Activated CD4-positive, alpha-beta T cell treated with anti-CD3 and anti-CD28 coated beads, Interleukin-2, amount 50 U/mL, for 1 hour (primary cell): ENCODE data around the gene NFKB2.

Source experiments
- DNase-seq: peaks from one replicate; pipeline ENCODE4 v3.0.0-alpha.2; 2020

Gene NFKB2

DNA sequence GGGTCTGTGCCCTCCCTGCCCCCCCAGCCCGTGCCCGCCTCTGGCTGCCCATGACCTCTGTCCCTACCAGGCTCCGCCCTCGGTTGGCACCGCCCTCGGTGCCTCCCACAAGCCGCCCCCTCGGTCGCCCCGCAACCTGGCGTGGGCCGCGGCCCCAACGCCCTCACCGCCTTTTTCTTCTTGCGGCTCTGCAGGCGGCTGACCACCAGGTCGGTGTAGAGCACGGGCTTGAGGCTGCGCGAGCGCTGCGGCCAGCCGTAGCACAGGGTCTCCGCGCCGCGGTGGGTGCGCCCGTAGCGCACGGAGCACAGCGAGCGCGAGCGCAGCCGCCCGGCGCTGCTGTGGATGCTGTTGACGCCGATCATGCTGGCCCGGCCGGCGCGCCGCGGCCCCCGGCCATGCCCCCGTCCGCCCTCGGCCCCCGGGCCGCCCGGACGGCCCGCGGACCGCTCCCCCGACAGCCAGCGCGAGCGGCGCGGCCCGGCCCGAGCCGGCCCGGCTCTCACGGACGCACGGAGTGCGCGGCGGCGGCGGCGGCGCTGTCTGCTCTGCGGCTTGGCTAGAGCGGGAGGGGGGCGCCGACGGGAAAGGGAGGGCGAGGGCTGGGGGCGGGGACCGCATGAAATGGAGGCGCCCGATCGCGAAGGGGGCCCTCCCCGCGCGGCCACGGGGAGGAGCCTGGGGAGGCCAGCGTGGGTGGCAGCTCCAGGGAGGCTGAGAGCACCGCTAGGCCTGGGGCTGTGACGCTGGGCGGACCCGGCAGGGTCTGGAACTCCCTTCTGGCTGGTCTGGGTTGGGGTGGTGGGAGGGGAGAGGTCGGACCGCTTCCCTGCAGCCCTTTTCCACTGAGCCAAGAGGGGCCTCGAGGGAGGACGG, 13.5 kb downstream of the NFKB2 start:
- DNase-seq: peak; percentile 72

DNA sequence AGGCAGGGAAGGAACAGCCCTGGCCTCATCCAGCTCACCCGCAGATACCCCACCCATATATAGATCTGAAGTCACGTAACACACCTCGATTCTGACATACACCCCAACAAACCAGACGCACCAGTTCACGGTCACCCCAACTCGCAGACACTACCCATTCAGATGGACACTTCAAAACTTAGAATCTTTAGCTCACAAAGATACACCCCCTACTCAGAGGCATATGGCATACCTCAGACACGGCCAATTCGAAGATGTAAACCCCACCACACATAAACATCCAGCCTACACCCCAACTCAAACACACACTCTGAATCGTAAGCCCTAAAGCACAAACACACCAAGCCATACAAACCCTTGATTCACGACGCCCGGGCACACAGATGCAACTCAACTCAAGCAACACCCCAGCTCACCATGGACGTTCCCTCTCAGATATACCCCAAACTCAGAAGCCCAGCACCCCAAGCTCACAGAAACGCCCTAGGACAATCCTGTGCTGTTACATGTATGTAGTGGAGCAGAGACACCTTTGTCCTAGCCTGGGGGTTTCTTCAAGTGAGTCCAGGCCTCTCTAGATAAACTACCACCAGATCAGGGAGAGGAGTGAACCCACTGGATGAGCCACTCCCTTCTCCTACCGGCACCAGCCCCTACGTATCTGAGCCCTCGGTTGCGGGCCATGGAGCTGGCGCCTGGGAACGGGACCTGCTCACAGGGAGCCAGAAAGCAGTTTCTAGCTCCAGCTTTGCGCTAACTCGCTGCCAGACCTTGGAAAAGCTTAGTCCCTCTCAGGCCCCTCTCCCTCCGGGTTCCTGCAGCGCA, 14.3 kb downstream of the NFKB2 start:
- no peak for DNase-seq

DNA sequence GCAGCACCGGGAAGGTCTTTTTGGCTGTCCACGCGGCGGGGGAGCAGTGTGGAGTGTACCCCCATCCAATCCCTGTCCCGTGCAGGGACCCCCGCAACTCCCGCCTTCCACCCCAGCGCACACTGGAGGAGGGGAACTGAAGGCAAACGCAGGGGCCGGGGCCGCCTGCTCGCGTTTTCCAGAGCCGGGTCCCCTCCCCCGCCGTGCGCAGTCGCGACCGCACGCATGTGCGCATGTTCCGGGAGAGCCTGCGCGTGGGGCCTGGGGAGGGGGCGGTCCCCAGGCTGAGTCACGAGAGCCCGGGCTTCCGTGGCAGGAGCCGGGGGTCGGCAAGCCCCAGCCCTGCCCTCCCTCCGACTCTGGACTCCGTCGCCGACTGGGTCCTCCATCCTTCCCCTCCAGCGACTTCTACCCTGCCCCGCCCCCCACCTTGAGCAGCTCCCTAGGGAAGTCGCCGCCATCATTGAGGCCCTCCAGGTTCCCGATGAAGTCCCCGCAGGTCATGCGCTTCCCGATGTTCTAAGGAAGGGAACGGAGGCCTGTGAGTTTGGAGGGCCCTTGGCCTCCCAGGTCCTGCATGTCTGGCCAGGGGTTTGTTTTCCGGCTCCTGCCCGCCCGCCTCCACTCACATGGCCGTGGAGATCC, 15.0 kb downstream of the NFKB2 start:
- DNase-seq: peak; percentile 55

DNA sequence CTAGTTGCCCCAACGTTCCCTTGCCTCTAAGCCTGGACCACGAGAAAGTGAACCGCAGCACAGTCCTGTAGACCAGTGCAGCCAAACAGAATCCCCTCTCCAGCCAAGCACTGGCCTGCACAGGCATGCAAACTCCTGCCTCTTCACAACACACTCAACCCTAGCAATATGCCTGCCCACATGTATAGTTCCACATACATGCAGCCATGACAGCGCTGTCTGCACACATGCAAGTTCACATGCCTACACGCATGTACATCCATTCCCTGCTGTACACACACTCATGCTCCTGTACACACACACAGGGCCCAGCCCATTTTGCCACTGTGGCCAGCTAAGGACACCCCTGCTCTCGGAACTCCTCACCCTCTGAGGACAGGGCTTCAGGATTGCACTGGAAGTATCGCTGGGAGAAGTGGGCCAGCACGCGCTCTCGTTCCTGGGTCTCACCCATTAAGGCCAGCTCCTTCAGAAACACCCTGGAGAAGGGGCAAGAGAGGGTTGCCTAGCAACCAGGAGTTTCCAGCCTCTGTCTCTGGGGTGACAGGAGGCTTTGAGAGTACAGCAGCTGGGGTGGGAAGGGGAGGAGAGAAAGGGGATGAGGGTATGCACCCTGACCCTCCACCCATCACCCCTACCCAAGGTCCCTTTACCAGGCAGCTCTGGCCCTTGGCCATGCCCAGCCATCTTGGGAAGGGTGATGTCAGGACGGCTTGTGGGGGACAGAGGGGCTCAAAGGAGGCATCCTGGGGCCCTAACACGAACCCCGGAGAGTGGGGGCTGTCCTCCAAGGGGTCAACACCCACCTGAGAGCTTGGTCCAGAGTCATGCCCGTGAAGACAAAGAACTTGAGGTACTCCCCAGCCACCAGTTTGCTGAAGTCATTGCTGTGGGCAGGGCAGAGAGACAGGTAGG, 16.1 kb downstream of the NFKB2 start:
- DNase-seq: no peak

DNA sequence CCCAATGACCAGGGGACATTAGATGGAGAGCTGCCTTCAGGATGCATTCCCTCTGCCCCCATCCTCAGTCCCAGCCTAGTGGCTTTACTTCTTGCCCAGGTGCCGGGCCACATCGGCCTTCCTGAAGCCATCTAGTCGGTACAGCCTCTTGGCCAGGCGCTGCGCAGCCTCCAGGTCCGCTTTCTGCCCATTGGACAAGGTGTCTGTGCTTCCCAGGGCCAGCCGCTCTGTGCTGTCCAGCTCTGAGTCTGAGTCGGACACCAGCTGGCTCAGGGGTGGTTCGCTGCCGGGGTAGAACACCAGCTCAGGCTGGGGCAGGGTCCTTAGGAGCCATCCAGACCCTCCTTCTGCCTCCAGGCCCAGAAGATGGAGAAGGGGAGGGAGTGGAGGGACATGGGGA, 16.8 kb downstream of the NFKB2 start:
- DNase-seq: no peak

DNA sequence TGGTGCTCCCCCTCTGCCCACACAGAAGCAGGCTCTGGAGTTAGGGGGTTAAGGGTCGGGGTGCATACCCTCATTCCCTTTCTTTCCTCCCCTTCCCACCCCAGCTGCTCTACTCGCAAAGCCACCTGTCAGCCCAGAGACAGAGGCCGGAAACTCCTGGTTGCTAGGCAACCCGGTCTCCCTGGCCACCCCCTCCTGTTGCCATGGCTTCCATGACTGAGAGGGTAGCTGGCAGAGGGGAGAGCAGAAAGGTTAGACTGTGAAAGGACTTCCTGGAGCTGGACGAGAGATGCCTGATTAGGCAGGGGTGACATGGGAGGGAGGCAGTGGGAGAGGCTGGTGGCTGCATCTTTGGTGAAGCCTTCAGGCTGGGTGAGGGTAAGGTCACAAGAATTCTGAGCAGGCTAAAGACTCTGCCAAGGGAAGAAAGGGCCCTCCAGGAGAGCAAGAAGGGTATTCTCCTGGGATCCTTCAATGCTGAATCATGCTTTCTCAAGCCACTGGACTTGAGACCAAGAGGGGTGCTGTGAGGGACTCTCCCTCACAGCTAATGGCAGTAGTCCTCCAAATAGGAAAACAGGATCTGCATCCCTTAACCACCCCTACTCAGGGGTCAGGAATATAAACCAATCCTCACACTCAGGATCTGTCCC, 17.7 kb downstream of the NFKB2 start:
- no peak for DNase-seq

DNA sequence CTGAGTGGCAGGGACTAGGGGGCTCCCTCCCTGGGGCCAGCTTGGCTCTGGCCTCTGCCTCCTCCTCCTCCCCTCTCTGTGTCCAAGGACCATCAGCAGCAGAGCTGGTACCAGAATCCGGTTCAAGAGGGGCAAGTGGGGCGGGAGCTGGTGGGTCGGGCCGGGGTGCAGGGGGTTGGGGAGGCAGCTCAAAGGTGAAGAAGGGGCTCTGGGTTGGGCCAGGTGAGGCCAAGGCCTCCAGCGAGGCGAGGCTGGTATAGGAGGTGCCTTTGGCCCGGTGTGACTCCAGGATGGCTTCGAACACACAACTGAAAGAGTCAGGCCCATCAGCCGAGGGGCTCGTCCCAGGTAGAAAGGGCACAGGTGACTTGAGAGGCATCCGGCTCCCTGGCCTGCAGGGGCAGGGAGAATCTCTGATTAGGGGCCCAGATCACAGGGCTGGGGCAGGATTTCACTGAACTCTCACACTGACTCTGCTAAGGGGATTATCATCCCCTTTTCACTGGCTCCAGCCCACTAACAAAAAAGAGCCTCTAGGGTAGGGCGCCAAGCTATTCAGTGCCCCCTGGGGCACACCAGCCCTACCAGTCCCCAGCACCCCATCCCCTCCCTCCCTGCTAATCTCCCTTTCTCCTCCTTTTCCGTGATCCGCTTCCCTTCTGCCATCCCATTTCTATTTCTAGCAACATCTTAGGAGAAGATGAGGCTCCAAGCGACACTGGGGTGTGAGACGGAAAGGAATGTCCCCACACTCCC, 18.5 kb downstream of the NFKB2 start:
- no peak for DNase-seq

DNA sequence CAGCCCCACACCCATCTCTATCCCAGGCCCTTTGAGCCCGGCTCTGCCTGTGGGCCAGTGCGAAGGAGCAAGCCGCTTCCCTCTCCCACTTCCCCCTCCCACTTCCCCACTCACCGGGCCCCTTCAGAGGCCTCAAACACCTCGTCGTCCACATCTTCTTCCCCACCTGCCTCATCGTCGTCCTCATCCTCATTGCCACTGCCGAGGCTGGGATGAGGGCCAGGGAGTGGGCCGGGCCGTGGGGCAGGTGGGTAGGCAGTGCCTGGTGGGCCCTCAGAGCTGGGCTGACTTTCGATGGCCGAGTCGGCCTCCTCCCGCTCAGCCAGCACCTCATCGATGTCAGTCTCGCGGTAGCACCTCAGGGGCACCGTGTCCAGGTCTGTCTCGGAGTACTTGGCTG, 19.2 kb downstream of the NFKB2 start:
- no peak for DNase-seq

DNA sequence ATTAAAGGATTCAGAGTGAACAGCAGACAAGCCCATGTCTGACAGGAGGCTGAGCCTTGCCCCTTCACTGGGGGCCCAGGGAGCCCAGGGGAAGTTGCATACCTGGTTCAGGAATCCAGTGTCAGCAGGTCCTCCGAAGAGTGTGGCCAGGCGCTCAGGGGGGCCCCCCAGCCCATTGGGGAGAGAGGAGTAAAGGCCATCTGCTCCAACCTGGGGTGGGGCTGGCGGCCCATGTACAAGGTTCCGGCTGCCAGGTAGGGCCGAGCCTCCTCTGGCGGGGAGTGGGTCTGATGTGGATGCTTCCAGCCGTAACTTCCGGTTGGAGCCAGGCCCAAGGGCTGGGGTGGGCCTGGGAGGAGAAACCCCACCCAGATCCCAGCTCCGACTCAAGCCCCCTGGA, 20.8 kb downstream of the NFKB2 start:
- DNase-seq: no peak

DNA sequence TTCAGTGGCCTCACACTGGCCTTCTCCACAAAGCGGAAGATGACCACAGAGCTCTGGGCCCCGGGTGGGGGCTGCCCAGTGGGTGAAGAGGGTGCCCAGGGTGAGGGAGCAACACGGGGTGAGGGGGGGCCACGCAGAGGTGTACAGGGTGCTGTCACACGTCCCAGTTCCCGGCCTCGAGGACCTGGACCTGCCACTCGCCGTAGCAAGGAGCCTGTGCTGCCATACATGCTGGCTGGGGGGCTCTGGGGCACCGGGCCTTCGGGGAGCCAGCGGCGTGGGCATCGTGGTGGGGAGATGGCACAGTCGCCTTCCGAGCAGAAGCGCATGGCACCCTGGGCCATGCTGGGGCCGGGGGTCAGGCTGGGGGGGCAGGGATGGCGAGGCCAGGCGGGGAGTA, 21.2 kb downstream of the NFKB2 start:
- DNase-seq: no peak

DNA sequence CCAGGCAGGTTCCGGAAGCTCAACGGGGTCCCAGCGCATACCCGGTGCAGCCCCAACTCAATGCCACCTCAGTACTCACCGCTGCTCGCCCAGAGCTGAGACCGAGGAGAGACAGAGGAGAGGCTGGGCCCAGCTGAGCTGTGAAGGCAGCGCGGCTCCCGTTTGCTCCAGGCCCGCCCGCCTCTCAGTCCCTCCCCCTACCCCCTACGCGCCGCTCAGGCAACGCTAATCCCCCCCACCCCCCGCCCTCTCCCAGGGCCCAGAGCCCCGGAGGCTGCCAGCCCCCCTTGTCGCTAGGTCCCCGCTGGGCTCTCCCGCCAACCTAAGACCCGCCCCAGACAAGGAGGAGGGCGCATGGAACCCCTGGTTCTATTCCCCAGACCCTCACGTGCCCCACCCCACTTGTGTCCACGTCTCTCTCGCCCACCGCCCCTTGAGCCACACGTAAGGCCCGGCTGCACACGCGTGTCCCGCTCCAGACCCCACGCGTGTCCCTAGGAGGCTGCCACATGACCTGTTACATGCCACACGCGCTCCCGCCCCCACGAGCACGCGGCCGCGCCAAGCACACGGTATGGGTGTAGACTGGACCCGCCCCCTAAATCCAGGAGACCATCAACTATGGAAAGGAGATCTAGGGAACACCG, 23.2 kb downstream of the NFKB2 start, which contains the start of gene PSD:
Gene PSD (minus strand): TSS at position 164 of the 647 bp plus-strand sequence. CDS start 1,747 bp downstream, outside the sequence.
- no peak for DNase-seq

DNA sequence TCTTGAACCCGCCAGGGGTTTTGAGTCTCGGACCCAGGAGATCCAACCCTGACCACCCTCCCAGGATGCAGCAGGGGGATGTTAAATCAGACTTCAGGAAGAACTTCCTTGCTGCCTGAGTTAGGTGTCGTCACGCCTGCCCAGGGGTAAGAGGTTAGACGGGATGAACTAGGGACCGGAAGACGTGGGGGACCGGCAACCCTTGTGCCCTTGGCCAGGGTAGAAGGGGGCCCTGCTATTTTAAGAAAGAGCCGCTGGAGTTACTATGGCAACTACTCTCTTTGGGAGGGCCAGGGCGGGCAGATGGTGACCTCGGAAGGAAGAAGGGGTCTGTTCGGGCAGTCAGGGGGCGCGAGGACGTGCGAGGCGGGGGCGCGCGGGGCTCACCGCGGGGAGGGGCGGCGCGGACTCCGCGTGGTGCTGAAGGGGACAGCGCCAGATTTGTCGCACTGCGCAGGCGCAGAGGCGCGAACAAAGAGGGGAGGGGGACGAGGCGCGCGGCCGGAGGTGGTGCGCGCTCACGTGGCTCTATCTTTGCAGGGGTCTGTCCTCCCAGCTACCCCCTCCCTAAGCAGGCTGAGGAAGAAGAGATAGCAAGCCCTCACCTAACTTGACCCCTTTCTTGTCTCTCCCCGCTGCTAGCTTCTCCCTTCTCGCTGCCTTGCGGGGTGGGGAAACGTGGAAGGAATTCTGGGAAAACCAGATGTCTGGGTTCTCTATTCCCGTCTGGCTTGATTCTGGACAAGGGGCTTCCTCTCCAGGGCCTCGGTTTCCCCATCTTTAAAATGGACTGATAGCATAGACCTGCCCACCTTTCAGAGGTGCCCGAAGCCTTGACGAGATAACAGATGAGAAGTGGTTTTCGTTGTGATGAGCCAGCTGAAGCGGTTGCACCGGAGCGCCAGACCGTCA, 24.0 kb downstream of the NFKB2 start:
- peak; percentile 67 for DNase-seq

DNA sequence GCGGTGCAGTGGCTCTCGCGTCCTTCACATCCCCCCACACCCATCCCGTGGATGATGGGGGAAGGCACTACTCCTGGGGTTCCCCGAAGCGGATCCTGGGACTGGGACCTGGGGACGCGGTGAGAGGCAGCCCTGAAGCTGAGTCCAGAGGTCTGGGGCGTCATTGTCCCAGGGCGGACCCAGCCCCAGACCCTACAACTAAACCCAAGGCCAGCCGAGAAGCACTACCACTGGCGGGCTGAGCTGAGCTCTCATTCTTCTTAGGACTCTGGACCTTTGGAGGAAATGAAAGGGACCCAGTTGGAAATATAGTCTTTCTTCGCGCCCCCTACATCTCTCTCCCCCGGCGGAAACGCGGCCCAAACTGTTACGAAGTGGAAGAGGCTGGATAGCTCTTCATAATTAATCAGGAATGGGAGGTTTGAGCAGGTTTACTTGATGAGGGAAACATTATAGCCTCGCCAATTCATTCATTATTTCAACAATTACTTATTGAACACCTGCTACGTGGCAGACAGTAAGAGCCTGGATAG, 24.7 kb downstream of the NFKB2 start:
- DNase-seq: no peak

DNA sequence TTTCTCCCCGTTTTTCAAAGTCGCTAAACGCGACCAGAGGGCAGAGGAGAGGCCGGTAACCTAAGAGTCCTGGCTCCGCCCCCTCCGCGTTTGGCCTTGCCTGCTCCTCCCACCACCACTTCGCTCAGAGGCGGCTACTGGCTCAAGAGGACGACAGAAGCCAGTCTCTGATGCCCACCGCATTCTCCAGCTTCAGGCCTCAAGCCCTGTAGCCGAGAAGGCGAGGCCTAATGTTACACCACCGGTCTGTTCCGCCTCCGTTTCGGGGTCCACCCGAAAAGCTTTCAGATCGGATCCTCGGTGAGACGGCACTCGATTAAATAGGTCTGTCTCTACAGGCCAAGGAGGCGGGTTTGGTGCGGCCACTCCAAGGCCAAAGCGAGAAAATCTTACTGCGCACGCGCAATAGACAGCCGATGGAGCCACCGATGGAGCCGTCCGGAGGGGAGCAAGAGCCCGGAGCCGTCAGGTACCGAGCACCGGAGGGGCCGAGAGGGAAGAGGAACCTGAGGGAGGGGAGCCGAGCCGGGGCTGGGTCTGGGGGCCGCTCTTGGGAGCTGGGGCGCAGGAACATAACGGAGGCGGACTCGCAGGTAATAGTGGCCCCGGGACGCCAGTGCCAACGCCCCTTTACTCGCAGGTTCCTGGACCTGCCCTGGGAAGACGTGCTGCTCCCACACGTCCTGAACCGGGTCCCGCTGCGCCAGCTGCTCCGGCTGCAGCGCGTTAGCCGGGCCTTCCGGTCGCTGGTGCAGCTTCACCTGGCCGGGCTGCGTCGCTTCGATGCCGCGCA, 25.4 kb downstream of the NFKB2 start, which contains the start of gene FBXL15:
Gene FBXL15 (plus strand): TSS at position 123 of the 793 bp plus-strand sequence. CDS start 294 bp downstream, at position 417.
- peak; percentile 93 for DNase-seq

DNA sequence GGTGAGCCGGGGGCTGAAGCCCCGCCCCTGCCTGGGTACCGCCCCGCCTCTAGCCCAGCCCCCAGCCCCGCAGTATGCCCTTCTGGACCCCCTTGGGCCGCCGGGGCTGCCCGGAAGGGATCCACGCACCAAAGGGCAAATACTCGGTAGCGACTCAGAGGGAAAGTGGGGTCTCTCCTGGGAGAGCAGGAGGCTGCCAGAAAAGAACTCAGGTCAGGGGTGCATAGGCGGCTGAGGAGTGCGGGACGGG, 25.9 kb downstream of the NFKB2 start:
- DNase-seq: no peak

DNA sequence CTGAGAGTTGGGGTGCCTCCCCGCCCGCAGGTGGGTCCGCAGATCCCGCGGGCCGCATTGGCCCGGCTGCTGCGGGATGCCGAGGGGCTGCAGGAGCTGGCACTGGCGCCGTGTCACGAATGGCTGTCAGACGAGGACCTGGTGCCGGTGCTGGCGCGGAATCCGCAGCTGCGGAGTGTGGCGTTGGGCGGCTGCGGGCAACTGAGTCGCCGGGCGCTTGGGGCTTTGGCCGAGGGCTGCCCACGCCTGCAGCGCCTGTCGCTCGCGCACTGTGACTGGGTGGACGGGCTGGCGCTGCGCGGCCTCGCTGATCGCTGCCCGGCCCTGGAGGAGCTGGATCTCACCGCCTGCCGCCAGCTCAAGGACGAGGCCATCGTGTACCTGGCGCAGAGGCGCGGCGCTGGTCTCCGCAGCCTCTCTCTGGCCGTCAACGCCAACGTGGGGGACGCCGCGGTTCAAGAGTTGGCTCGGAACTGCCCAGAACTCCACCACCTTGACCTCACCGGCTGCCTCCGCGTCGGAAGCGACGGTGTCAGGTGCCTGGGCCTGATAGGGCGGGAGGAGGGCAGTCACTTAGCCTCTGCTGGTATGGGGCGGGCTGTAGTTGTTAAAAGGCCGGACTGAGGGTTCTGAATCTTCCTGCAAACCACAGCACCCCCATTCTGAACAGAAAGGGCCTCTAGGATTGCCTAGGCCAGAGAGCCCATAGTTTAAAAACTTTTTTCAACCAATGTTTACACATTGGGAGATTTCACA, 26.4 kb downstream of the NFKB2 start:
- no peak for DNase-seq

DNA sequence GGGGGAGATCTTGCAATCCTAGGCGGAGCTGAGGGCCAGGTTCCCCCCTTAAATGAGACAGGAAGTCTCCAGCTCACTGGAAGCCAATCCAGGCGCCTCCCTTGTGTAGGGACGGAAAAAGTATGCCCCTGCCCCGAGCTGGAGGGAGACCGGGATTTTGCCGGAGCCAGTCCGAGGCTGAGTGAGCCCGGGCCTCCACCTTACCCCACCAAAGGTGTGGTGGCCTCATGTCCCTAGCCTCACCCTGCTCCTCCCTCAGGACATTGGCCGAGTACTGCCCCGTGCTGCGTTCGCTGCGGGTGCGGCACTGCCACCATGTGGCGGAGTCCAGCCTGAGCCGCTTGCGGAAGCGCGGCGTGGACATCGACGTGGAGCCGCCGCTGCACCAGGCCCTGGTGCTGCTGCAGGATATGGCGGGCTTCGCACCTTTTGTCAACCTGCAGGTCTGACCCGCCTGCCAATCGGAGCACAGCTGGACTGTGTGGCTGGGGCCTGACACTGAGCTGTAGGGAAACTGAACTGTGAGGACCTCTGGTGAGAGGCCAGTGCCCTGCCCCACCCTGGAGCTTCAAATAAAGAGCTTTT, 27.1 kb downstream of the NFKB2 start:
- no peak for DNase-seq
